Loucy (cell line): Measurements from ENCODE around the gene SDF4.

Source experiments
- H2AFZ ChIP-seq: fragments of 200-600 bp; sonication (generic); 2 replicates; pipeline ENCODE4 v1.6.0; 2016; ENCODE audit warnings: antibody characterized with exemption, mild to moderate bottlenecking, low read length, moderate library complexity
- H3F3A ChIP-seq: fragments of 200-600 bp; 2 replicates; pipeline ENCODE4 v1.6.0; 2016; ENCODE audit warnings: antibody characterized with exemption, low read depth, mild to moderate bottlenecking
- H3K27me3 ChIP-seq: fragments of 200-600 bp; sonication (generic); 2 replicates; pipeline ENCODE4 v1.6.1; 2014; ENCODE audit warnings: low read length, mild to moderate bottlenecking; ENCODE audit not compliant: insufficient read depth, poor library complexity, severe bottlenecking
- H3K36me3 ChIP-seq: fragments of 200-600 bp; sonication (generic); 2 replicates; pipeline ENCODE4 v1.6.1; 2016; ENCODE audit warnings: low read length; ENCODE audit not compliant: insufficient read depth
- H3K4me1 ChIP-seq: fragments of 200-600 bp; sonication (generic); 2 replicates; pipeline ENCODE4 v1.5.1; 2014; ENCODE audit warnings: low read length, mild to moderate bottlenecking; ENCODE audit not compliant: insufficient read depth, poor library complexity, severe bottlenecking
- H3K4me2 ChIP-seq: fragments of 200-600 bp; sonication (generic); 2 replicates; pipeline ENCODE4 v1.6.0; 2014; ENCODE audit warnings: antibody characterized with exemption, low read length, low read depth, mild to moderate bottlenecking; ENCODE audit not compliant: poor library complexity, severe bottlenecking
- H3K4me3 ChIP-seq: fragments of 200-600 bp; sonication (generic); 2 replicates; pipeline ENCODE4 v1.5.1; 2014; ENCODE audit warnings: low read length, mild to moderate bottlenecking, mixed read lengths; ENCODE audit not compliant: poor library complexity, severe bottlenecking
- H3K79me2 ChIP-seq: fragments of 200-600 bp; sonication (generic); 2 replicates; pipeline ENCODE4 v1.6.1; 2014; ENCODE audit warnings: low read length; ENCODE audit not compliant: insufficient read depth
- H3K9ac ChIP-seq: fragments of 200-600 bp; sonication (generic); 2 replicates; pipeline ENCODE4 v1.6.0; 2014; ENCODE audit warnings: mild to moderate bottlenecking, low read depth, low read length, moderate library complexity; ENCODE audit not compliant: poor library complexity, severe bottlenecking
- H3K9me2 ChIP-seq: fragments of 200-600 bp; sonication (generic); replicated peaks from 2 replicates; pipeline ENCODE4 v1.6.1; 2016; ENCODE audit warnings: low read depth, low read length, mixed read lengths
- H3K9me3 ChIP-seq: fragments of 200-600 bp; sonication (generic); 2 replicates; pipeline ENCODE4 v1.6.1; 2014; ENCODE audit warnings: mild to moderate bottlenecking, antibody characterized with exemption, low read length, low read depth; ENCODE audit not compliant: insufficient read depth
- H4K20me1 ChIP-seq: fragments of 200-600 bp; sonication (generic); 2 replicates; pipeline ENCODE4 v1.6.0; 2014; ENCODE audit warnings: antibody characterized with exemption, low read length, mild to moderate bottlenecking; ENCODE audit not compliant: insufficient read depth, poor library complexity, severe bottlenecking
- EZH2phosphoT487 ChIP-seq: fragments of 200-600 bp; IDR thresholded peaks from 2 replicates; pipeline ENCODE4 v1.6.1; 2018; ENCODE audit warnings: antibody characterized with exemption, mild to moderate bottlenecking, moderate library complexity, borderline replicate concordance
- TF ChIP-seq, protein P1 (sequence below): fragments of 200-600 bp; sonication (generic); conservative IDR thresholded peaks from 2 replicates; pipeline ENCODE4 v1.5.1; 2014; ENCODE audit warnings: mild to moderate bottlenecking, antibody characterized with exemption, low read length

Gene SDF4

GRCh38 chr1:1238702-1239178 lies 6.9 kb upstream of the SDF4 start:
- Histone ChIP-seq H3K27me3 (no peaks in the 10 kb centered on the region), H3K36me3 (no peaks in the 10 kb centered on the region), H3K79me2 (peaks cover 16% of the 10 kb centered on the region), H4K20me1 (peaks cover 3% of the 10 kb centered on the region), H3K4me1 (peaks cover 1% of the 10 kb centered on the region), H3K9me2 (no peaks in the 10 kb centered on the region), H3K4me2 (no peak overlapping the region), H3K9me3 (no peaks in the 10 kb centered on the region), H2AFZ (no peak overlapping the region), H3F3A (no peaks in the 10 kb centered on the region), H3K9ac (no peak overlapping the region), H3K4me3 (no peak overlapping the region)
- no peak for TF ChIP-seq EZH2phosphoT487

- peaks cover 23% of the 10 kb centered on the region for H3K79me2 ChIP-seq
- no peaks in the 10 kb centered on the region for H3K9me2 ChIP-seq
- no peak overlapping the region for H2AFZ ChIP-seq
- H3K9me3 ChIP-seq, result no peaks in the 10 kb centered on the region
- H3K9ac ChIP-seq, result no peak overlapping the region
- TF ChIP-seq EZH2phosphoT487, result no peak
- TF ChIP-seq, protein P1, sequence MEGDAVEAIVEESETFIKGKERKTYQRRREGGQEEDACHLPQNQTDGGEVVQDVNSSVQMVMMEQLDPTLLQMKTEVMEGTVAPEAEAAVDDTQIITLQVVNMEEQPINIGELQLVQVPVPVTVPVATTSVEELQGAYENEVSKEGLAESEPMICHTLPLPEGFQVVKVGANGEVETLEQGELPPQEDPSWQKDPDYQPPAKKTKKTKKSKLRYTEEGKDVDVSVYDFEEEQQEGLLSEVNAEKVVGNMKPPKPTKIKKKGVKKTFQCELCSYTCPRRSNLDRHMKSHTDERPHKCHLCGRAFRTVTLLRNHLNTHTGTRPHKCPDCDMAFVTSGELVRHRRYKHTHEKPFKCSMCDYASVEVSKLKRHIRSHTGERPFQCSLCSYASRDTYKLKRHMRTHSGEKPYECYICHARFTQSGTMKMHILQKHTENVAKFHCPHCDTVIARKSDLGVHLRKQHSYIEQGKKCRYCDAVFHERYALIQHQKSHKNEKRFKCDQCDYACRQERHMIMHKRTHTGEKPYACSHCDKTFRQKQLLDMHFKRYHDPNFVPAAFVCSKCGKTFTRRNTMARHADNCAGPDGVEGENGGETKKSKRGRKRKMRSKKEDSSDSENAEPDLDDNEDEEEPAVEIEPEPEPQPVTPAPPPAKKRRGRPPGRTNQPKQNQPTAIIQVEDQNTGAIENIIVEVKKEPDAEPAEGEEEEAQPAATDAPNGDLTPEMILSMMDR, result no peak
- no peak overlapping the region for H3K4me2 ChIP-seq
- no peak overlapping the region for H3K4me3 ChIP-seq
- H3K4me1 ChIP-seq, result peaks cover 8% of the 10 kb centered on the region
- H3K27me3 ChIP-seq, result no peaks in the 10 kb centered on the region
- H4K20me1 ChIP-seq, result peaks cover 3% of the 10 kb centered on the region
- no peaks in the 10 kb centered on the region for H3F3A ChIP-seq
- no peaks in the 10 kb centered on the region for H3K36me3 ChIP-seq
Measured at GRCh38 chr1:1237874-1238701, 6.3 kb upstream of the SDF4 start.

GRCh38 chr1:1236945-1237873 lies 5.4 kb upstream of the SDF4 start:
- Histone ChIP-seq H3K36me3 (no peaks in the 10 kb centered on the region), H3K9me2 (no peaks in the 10 kb centered on the region), H4K20me1 (peaks cover 3% of the 10 kb centered on the region), H3K4me2 (no peak overlapping the region), H3K9me3 (no peaks in the 10 kb centered on the region), H3K79me2 (peaks cover 30% of the 10 kb centered on the region), H2AFZ (no peak overlapping the region), H3K9ac (no peak overlapping the region), H3K4me3 (no peak overlapping the region), H3F3A (no peaks in the 10 kb centered on the region), H3K27me3 (no peaks in the 10 kb centered on the region), H3K4me1 (peaks cover 11% of the 10 kb centered on the region)
- TF ChIP-seq, protein P1, result no peak
- no peak for TF ChIP-seq EZH2phosphoT487
